GM06990 (cell line): ENCODE measurements around the gene PAX9.

Experiments
- DNase-seq: peaks from one replicate; pipeline ENCODE4 v3.0.0-alpha.2; 2011; ENCODE audit not compliant: insufficient read length; ENCODE audit errors: extremely low read depth
- H3K27me3 ChIP-seq: replicated peaks from 2 replicates; pipeline ENCODE4 v1.6.0; 2011; ENCODE audit warnings: low read length; ENCODE audit not compliant: control insufficient read depth, insufficient read depth
- H3K36me3 ChIP-seq: 2 replicates; pipeline ENCODE4 v1.5.1; 2011; ENCODE audit warnings: low read length; ENCODE audit not compliant: control insufficient read depth, insufficient read depth
- H3K4me3 ChIP-seq: replicated peaks from 2 replicates; pipeline ENCODE4 v1.5.1; 2011; ENCODE audit warnings: low read depth, mild to moderate bottlenecking, control low read depth, low read length
- TF ChIP-seq, protein P1 (sequence below): IDR thresholded peaks from 2 replicates; pipeline ENCODE4 v1.5.1; 2011; ENCODE audit warnings: low read length, control low read depth, mild to moderate bottlenecking, inconsistent platforms; ENCODE audit not compliant: insufficient read depth, poor library complexity, severe bottlenecking

The PAX9 gene

DNA sequence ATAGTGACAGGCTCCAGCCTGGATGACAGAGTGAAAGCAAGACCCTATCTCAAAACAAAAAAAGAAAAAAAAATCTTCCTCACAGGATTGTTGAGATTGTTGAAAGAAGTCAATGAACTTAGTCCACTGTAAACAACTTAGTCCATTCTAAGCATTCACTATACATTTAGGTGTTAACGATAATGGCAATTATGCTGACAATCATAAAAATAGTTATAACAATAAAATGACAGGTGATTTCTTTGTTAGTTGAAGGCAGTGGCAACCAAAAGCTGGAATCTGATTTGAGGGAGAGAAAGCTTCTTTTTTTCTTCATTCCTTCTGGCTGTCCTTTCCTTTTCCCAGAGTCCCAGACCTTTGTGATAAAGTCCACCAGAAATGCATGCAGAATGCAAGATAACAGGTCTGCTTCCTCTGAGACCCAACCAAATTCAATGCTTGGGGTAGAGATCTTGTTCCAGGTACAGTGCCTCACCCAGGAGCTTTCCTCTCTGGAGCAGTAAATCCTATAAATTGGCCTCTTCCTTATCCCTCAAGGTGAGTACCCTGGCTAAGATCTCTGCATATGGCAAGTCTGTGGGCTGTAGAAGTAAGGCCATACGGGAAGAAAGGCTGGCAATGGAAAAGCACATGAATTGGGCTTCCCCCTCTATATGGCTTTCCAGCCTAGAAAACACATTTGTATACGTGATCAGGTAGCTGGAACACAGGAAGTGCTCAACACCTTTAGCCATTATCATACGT, 52.5 kb downstream of the PAX9 start:
- DNase-seq, result no peak
- H3K36me3 ChIP-seq, result no peaks in the 10 kb centered on the region
- no peaks in the 10 kb centered on the region for H3K27me3 ChIP-seq
- no peak overlapping the region for H3K4me3 ChIP-seq
- TF ChIP-seq, protein P1, sequence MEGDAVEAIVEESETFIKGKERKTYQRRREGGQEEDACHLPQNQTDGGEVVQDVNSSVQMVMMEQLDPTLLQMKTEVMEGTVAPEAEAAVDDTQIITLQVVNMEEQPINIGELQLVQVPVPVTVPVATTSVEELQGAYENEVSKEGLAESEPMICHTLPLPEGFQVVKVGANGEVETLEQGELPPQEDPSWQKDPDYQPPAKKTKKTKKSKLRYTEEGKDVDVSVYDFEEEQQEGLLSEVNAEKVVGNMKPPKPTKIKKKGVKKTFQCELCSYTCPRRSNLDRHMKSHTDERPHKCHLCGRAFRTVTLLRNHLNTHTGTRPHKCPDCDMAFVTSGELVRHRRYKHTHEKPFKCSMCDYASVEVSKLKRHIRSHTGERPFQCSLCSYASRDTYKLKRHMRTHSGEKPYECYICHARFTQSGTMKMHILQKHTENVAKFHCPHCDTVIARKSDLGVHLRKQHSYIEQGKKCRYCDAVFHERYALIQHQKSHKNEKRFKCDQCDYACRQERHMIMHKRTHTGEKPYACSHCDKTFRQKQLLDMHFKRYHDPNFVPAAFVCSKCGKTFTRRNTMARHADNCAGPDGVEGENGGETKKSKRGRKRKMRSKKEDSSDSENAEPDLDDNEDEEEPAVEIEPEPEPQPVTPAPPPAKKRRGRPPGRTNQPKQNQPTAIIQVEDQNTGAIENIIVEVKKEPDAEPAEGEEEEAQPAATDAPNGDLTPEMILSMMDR, result no peak

DNA sequence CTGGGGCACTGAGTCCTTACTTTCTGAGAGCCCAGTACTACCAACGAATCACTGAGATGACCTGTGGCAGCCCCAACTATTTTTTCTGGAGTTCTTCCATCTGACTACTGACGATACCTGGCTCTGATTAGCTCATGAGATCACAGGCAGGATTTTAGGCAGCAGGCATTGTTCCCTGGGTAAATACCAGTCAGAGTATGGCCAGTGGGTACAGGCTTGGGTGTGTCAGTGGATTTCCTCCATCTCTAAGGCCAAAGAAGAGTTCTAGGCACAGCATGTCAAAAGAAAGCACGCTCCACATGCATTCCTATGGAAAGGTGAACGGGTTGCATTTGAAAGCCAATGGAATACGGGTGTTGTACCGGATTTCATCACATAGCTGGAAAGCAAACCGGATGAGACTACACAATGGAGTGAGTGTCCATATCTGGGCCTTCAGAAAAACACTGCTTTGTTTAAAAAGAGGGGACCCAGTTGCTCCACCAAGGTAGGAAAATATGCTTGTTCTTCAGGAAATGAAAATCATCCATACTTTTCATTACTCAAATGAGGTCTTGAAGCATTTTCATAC, 55.0 kb downstream of the PAX9 start:
- no peaks in the 10 kb centered on the region; the same call in 1 of the 2 replicates for H3K27me3 ChIP-seq
- no peaks in the 10 kb centered on the region for H3K36me3 ChIP-seq
- no peak for DNase-seq
- H3K4me3 ChIP-seq, result no peak overlapping the region
- TF ChIP-seq, protein P1, result no peak

DNA sequence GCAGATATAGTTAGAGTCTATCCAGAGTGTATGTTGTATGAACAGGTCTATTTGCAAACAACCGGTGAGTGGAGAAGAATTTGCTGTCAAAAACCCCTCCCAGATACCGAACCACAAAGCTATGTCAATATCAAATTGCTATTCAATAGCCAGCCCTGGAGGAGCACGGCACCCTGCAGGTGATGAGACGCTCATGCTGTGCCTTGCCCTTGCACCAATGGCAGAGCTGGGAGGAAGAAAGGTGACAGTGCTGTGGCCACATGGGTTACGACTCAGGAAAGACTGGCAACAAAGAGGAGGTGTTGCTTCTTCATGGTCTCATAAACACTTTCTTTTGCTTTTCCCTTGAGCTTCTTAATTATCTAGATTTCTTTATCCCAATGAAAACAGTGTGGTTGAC, 55.7 kb downstream of the PAX9 start:
- Histone ChIP-seq H3K4me3 (no peak overlapping the region), H3K27me3 (no peaks in the 10 kb centered on the region; the same call in 1 of the 2 replicates), H3K36me3 (no peaks in the 10 kb centered on the region)
- TF ChIP-seq, protein P1, result no peak
- no peak for DNase-seq

DNA sequence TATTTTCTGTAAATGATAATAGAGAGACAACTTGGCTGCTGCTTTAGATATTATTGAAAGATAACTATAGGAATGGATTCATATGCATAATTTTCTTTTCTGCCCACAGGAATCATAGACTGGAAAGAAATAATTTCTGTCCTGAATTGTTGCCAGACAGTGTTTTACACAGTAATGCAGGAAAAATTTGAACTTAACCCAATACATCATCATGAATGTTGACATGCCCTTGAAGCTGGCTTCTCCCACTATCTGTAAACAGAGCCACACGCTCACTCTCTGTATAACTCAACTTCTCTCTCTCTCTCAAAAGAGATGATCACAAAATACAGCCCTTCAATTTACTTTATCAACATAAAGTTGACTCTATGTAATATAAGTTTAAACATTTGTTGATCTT, 56.6 kb downstream of the PAX9 start:
- Histone ChIP-seq H3K27me3 (no peaks in the 10 kb centered on the region; the same call in 1 of the 2 replicates), H3K4me3 (no peak overlapping the region), H3K36me3 (no peaks in the 10 kb centered on the region)
- no peak for DNase-seq
- TF ChIP-seq, protein P1, result no peak

DNA sequence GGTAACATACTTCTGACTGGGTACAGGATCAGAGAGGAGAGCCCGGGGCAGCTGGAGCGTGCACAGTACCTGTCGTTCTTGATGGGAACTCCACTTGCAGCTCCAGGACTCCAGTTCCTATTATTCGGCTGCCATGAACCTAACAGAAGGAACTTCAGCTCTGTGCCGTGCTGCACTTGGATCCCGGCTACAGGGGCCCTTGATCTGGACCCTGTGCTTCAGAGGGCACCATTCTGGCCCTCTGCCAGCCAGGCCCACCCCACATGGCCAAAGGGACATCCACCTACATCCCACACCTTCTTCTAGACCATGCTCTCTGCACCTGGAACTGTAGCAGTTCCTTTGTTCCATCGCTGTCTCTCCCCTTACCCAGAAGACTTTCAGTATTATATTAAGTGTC, 58.2 kb downstream of the PAX9 start:
- no peak for DNase-seq
- no peak overlapping the region for H3K4me3 ChIP-seq
- no peaks in the 10 kb centered on the region for H3K36me3 ChIP-seq
- TF ChIP-seq, protein P1, result no peak
- H3K27me3 ChIP-seq, result no peaks in the 10 kb centered on the region; the same call in 1 of the 2 replicates
